HG02943 (cell line): Measurements from ENCODE around the gene PROX2.

Experiments used
- ATAC-seq: cut with Tn5 transposase; IDR thresholded peaks from one replicate; pipeline ENCODE4 v1.9.1; 2021; ENCODE audit warnings: mild to moderate bottlenecking, low read depth, moderate library complexity; ENCODE audit not compliant: unreplicated experiment

The PROX2 gene

DNA sequence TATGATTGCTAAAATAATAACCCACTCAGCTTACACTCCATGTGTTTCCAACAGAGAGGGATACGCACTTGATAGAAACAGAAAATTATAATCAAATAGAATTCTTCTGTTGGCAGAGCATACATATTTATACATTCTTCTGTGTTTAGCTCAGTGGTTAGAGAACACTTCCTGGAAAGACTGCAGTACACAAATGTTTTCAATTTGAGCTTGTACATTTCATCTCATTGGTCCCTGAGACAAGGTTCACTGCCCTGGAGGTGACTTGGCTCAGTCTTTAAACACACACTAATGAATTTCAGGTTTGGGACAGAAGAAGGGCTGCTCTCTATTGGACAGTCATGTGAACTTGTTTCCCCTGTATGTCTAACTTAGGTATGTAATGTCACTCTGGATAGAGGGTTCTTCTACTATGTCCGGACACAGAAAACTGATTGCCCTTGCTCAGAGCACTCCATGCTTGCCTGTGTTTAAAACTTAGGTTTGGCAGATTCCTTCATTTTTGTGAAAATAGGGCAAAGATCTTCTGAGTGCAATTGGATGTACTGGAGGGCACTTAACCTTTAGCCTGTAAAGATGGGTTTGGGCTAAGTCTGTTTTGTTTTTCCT, 22.9 kb downstream of the PROX2 start:
- no peak for ATAC-seq

GRCh38 chr14:74848768-74849167, 27.2 kb downstream of the PROX2 start:
- no peak for ATAC-seq

DNA sequence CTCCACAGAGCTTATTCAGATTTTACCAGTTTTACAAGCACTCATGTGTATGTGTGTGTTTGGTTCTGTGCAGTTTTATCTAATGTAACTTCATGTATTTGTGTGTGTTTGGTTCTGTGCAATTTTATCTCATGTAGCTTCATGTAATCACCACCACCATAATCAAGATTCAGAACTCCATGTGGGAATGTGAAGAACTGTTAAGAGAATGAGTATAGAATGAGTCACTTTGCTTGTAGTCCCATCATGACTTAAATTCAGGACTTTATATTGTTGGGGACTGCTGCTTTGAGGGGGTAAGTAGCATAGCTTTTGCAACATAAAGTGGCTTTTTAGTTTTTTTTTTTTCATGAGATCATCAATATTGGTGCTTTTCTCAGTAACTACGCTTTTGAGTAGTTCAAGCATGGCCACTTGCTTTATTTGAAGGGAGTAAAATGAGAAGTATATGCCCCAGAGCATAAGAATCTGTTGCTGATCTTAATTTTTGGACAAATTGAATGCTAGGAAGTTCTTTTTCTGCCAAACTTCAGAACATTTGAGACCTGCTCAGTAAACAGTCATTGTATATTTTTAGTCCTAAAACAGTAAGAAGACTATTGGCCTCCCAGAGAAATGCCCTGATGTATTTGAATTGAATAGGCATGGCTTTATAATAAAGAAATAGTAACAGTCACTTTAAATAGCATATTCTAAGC, 28.8 kb downstream of the PROX2 start:
- ATAC-seq: no peak

- no peak for ATAC-seq
These were observed 29.8 kb downstream of the PROX2 start for GRCh38 chr14:74846168-74846567.

GRCh38 chr14:74843653-74844052, 32.3 kb downstream of the PROX2 start:
- ATAC-seq: no peak

DNA sequence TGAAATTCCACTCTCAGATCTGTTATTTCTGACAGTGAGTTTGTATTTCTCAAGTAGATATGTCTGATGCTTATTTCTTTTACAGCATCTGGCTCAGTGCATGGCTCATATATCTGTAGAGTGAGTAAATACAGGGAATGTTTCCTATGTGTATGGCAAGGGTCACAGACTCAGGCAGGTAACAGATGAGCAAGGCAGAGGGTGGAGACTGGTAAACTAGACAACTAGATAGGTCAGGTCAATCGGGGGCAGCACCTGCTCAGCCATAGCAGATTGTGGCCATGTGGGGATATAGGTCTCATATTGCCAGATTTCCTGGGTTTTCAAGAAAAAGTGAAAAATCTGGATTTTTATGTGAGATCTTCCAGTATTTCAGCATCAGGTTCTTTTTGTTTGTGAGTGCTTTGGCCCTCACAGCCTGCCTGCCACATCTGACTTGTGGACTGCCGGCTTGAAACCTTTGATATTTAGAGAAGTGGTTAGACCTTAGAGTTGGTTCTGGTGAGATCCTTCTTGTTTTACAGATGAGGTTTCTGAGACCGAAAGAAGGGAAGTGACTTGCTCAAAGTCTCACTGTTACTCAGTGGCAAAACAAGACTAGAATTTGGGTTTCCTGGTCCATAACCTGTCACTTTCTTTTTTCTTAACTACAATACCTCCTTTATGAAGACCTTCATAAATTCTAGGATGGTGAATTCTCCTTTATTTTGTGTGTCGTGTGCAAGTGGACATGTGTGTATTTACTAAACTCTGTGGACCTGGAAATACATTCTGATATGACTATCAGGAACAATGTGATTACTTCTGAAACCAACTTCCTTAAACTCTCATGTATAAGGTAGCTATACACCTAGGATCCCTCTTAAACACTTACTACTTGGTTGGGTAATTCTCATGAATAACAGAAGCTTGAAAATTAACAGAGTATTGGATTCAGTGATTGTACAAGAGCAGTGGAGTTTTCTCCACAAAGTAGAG, 34.4 kb downstream of the PROX2 start:
- ATAC-seq: peak; percentile 76

DNA sequence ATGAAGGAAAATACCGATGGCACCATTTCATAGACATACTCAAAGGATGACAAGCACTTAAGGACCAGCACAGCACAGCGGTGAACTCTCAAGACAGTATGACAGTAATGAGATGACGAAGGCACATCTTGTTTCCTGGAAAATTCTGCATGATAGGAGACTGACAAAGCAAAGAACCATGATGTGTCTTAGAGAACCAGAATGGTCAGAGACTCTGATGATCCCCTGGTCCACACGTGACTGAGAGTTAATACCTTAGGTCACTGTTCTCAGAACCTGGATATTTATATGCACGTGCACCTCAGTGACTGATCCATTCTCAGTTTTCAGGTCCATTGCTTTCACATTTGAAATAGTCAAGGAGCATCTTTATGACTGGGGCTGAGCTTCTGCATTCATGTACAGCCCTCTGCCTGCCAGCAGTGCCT, 35.3 kb downstream of the PROX2 start:
- no peak for ATAC-seq

GRCh38 chr14:74838166-74838565, 37.8 kb downstream of the PROX2 start:
- no peak for ATAC-seq

GRCh38 chr14:74836251-74836960, 39.5 kb downstream of the PROX2 start:
- no peak for ATAC-seq

DNA sequence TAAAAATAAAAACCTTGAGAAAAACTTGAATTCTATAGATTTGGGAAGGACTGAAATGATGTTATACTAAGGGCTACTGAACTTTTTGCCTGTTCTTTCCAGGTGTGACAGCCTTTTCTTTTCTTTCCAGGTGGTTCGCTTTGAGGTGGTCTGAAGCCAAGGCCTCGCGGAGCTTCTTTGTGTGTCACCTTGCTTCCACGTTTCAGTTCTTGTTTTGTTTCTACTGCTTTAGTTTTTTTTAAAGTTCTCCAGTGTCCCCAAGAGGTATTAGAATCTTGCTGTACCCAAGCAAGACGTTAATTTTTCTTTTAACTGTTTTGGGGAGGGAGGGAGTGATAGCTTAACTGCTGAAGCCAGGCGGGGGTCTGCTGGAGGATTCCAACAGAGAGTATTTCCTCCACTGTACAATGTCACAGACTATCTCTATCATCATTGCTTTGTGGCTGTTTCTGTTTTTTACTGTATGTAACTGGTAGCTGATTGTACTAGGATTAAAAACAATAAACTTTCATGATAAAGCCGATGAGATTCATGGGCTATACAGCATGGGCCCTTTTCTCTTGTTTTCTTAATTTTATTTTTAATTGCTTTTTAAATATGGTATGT, 40.2 kb downstream of the PROX2 start:
- no peak for ATAC-seq

GRCh38 chr14:74834692-74835392, 41.1 kb downstream of the PROX2 start:
- ATAC-seq: no peak

GRCh38 chr14:74832849-74833248, 43.1 kb downstream of the PROX2 start:
- no peak for ATAC-seq

DNA sequence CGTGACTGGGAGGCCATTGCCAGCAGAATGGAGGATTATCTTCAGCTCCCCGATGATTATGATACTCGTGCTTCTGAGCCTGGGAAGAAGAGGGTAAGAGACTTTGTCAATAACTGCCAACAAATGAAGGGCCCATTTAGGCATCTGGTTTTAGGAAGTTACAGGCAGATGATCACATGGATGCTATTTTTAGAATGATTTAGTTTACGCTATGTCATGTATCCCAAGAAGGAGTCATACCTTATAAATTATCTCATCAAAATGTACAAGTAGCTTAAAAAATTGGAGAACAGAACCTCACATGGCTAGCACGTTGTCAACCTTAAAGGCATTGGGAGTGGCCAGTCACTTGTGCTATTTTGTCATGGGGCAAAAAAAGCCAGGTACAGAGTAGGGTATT, 46.7 kb downstream of the PROX2 start:
- no peak for ATAC-seq

DNA sequence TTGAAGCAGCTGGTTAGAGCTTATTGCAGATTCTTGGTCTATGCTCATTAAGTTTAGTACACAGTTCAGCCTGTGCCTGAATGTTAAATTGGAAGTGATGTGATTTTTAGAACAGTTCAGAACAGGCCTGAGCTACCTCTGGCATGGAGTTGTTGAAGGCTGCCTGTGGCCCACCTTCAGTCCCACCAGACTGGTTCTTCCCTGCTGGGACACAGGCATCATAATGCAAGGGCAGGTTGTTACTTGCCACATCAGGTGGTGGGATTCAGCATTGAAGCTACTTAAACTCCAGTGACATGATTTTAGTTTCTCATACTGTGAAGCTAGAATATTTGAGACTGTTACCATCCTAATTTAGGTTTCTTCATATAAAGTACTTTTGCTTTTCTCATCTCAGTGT, 49.4 kb downstream of the PROX2 start:
- ATAC-seq: no peak
